Endothelial cell of umbilical vein (primary cell): Measurements from ENCODE around the gene INS.

Source experiments
- EZH2 ChIP-seq: IDR thresholded peaks from 2 replicates; pipeline ENCODE4 v1.6.1; 2012; ENCODE audit warnings: borderline replicate concordance, low read depth, mild to moderate bottlenecking, moderate library complexity, low read length, inconsistent platforms; ENCODE audit not compliant: severe bottlenecking
- FOS ChIP-seq: IDR thresholded peaks from 2 replicates; pipeline ENCODE4 v1.6.1; 2011; ENCODE audit warnings: mild to moderate bottlenecking, low read length, moderate library complexity, borderline replicate concordance; ENCODE audit not compliant: insufficient read depth
- GATA2 ChIP-seq: IDR thresholded peaks from 2 replicates; pipeline ENCODE4 v1.7.0; 2011; ENCODE audit warnings: low read depth, mild to moderate bottlenecking, moderate library complexity, mixed read lengths, low read length; ENCODE audit not compliant: insufficient read length, insufficient read depth
- JUN ChIP-seq: IDR thresholded peaks from 2 replicates; pipeline ENCODE4 v1.6.1; 2011; ENCODE audit warnings: borderline replicate concordance, low read depth; ENCODE audit not compliant: insufficient read length, insufficient read depth
- POLR2A ChIP-seq: IDR thresholded peaks from 2 replicates; pipeline ENCODE4 v1.6.1; 2012; ENCODE audit warnings: low read depth, mild to moderate bottlenecking, control low read depth, low read length
- POLR2AphosphoS5 ChIP-seq: IDR thresholded peaks from 2 replicates; pipeline ENCODE4 v1.6.1; 2012; ENCODE audit warnings: low read depth, mild to moderate bottlenecking, control low read depth, low read length, moderate library complexity; ENCODE audit not compliant: insufficient read depth
- TF ChIP-seq, protein P1 (sequence below), 2 donors: IDR thresholded peaks; 1 replicate in 1 of 2; 2 replicates in 1 of 2; pipeline ENCODE4 v1.5.1; 2011; ENCODE audit warnings: low read length in 2 of 2, mild to moderate bottlenecking in 2 of 2, moderate library complexity in 2 of 2, control low read depth in 1 of 2, inconsistent platforms in 1 of 2, low read depth in 1 of 2; ENCODE audit not compliant: insufficient read depth in 1 of 2; ENCODE audit errors: extremely low read depth in 1 of 2

DNA sequence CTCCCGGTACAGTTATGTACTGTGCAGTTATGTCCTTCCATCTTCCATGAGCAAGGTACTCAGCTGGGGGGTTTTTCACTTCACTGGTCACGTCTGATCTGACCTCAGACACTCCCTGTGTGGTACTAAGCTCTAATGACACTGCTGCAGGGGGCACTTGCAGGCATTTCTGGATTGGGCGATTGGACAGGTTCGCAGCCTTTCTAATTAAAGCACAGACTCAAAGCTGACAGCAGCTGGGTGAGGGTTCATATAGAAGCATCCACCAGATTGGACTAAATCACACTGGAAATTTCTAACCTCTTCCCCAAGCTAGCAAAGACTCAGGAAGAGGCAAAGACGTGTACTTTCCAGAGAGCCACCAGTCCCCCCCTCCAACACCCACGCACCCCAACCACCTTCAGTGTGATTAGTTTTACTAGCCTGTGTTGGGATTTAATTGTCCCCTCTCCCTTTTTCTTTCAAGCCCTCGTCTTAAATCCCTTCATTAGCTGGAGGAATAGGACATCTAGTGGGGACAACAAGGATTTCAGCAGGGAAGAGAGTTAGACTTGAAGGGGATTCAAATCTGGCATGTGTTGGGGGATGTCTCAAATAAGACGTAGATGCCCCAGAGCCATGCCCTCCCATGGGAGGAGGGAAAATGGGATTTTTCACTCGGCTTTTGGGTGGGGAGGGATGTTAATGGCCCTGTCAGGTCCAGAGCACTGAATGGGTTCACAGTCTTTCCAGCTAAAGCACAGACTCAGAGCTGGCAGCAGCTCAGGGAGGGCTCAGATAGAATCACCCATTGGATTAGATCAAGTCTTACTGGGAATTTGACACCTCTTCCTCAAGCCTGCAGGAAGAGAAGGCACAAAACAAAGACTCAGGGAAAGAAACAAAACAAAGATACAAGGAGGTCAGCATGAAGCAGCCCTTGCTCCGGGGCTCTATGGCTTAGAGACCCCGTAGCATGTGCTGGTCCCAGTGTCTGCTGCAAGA, 10.9 kb downstream of the INS start:
- TF ChIP-seq EZH2 = peak; percentile 2
- TF ChIP-seq, protein P1, sequence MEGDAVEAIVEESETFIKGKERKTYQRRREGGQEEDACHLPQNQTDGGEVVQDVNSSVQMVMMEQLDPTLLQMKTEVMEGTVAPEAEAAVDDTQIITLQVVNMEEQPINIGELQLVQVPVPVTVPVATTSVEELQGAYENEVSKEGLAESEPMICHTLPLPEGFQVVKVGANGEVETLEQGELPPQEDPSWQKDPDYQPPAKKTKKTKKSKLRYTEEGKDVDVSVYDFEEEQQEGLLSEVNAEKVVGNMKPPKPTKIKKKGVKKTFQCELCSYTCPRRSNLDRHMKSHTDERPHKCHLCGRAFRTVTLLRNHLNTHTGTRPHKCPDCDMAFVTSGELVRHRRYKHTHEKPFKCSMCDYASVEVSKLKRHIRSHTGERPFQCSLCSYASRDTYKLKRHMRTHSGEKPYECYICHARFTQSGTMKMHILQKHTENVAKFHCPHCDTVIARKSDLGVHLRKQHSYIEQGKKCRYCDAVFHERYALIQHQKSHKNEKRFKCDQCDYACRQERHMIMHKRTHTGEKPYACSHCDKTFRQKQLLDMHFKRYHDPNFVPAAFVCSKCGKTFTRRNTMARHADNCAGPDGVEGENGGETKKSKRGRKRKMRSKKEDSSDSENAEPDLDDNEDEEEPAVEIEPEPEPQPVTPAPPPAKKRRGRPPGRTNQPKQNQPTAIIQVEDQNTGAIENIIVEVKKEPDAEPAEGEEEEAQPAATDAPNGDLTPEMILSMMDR (IDR thresholded peaks at IDR 0.05; ENCODE audit: extremely low read depth in 1 of 2, insufficient read depth in 1 of 2, low read depth in 1 of 2, low read length in 2 of 2) = peak; percentile 46 to 51
- TF ChIP-seq JUN = no peak
- no peak for TF ChIP-seq POLR2AphosphoS5
- TF ChIP-seq GATA2 = no peak
- no peak for TF ChIP-seq FOS
- no peak for TF ChIP-seq POLR2A
